Measurements from ENCODE around the gene RNASET2.
"Not testable (repeated sequence)": the region's sequence is repeated elsewhere in the genome, so short reads cannot be mapped to it uniquely, and the experiment has no call there.

RNASET2 gene

DNA sequence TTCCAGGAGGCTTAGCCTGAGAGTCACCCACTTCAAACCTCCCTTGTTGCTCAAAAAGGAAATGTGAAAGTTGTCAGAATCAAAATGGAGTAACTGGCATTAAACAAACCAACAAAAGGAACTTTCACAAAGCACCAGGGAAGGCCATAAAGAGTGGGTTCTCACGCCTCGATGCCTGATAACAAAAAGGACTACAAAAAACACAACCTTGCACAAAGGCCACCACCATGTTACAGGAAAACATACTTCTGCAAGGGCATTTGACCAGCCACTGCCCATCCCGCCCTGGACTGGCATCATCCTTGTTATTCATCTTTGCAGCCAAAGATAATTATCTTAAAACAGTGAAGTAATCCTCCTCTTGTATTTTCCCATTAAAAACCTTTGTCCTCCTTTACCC lies 34.8 kb downstream of the RNASET2 start:
- DNase-seq: no peak
- Histone ChIP-seq H2BK5ac (ENCODE audit: low read length) (no peak overlapping the region), H3K27ac (ENCODE audit: low read depth, low read length) (no peak overlapping the region), H3K27me3 (ENCODE audit: insufficient read depth, low read length, poor library complexity) (no peaks in the 10 kb centered on the region), H2AK5ac (ENCODE audit: low read length) (no peak overlapping the region), H2BK15ac (replicated peaks; ENCODE audit: low read depth) (no peak overlapping the region), H2BK120ac (ENCODE audit: low read depth, low read length) (no peak overlapping the region), H4K5ac (ENCODE audit: low read length) (no peak overlapping the region), H3K79me1 (ENCODE audit: low read length) (no peaks in the 10 kb centered on the region), H4K8ac (ENCODE audit: low read depth, low read length) (no peak overlapping the region), H3K23ac (ENCODE audit: low read length) (no peak overlapping the region), H3K18ac (ENCODE audit: low read length) (no peak overlapping the region), H3K56ac (ENCODE audit: low read length) (no peak overlapping the region), H3K9ac (ENCODE audit: low read length) (no peak overlapping the region), H3K4me1 (ENCODE audit: control insufficient read depth, low read depth, low read length) (no peaks in the 10 kb centered on the region), H3K4me2 (ENCODE audit: low read length) (no peak overlapping the region), H3K4me3 (ENCODE audit: low read length) (no peak overlapping the region), H3K4ac (ENCODE audit: low read depth, low read length) (no peak overlapping the region), H3K36me3 (ENCODE audit: control insufficient read depth, insufficient read depth, low read length) (no peaks in the 10 kb centered on the region), H3K79me2 (ENCODE audit: control insufficient read depth, insufficient read depth, low read length) (no peaks in the 10 kb centered on the region)
- no CpG with 5 or more reads among the region's 3 CpGs for WGBS (ENCODE audit: extremely low coverage, insufficient coverage, low lambda C conversion rate)

DNA sequence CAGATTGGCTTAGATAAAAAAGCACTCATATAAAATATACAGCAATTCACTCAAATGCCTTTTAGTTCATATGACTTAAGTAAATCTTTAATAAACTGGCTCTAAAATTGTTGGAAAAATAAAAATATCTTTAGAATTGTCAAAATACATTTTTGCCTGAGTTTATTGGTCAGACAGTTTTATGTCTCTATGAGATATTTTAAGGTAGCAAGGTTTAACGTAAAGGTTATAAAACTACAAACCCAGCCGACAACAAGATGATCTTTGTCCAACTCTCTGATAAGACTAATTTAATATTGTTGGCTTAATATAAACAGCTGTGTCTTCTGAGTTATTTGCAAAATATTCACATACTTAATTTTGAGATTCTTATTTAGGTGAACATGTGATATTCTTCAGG lies 39.5 kb downstream of the RNASET2 start:
- WGBS (ENCODE audit: extremely low coverage, insufficient coverage, low lambda C conversion rate): no CpG with 5 or more reads among the region's 2 CpGs
- no peak overlapping the region for H2BK5ac ChIP-seq (ENCODE audit: low read length)
- no peaks in the 10 kb centered on the region for H3K79me1 ChIP-seq (ENCODE audit: low read length)
- no peak overlapping the region for H3K18ac ChIP-seq (ENCODE audit: low read length)
- no peak overlapping the region for H3K23ac ChIP-seq (ENCODE audit: low read length)
- no peak overlapping the region for H3K4me2 ChIP-seq (ENCODE audit: low read length)
- no peak overlapping the region for H2BK15ac ChIP-seq (replicated peaks; ENCODE audit: low read depth)
- no peak overlapping the region for H3K27ac ChIP-seq (ENCODE audit: low read depth, low read length)
- no peak overlapping the region for H3K56ac ChIP-seq (ENCODE audit: low read length)
- H2AK5ac ChIP-seq (ENCODE audit: low read length): no peak overlapping the region
- no peak overlapping the region for H4K8ac ChIP-seq (ENCODE audit: low read depth, low read length)
- no peak overlapping the region for H2BK120ac ChIP-seq (ENCODE audit: low read depth, low read length)
- DNase-seq: no peak
- H4K5ac ChIP-seq (ENCODE audit: low read length): no peak overlapping the region
- H3K79me2 ChIP-seq (ENCODE audit: control insufficient read depth, insufficient read depth, low read length): no peaks in the 10 kb centered on the region
- no peaks in the 10 kb centered on the region for H3K4me1 ChIP-seq (ENCODE audit: control insufficient read depth, low read depth, low read length)
- H3K4me3 ChIP-seq (ENCODE audit: low read length): no peak overlapping the region
- no peaks in the 10 kb centered on the region for H3K27me3 ChIP-seq (ENCODE audit: insufficient read depth, low read length, poor library complexity)
- no peaks in the 10 kb centered on the region for H3K36me3 ChIP-seq (ENCODE audit: control insufficient read depth, insufficient read depth, low read length)
- no peak overlapping the region for H3K9ac ChIP-seq (ENCODE audit: low read length)
- H3K4ac ChIP-seq (ENCODE audit: low read depth, low read length): no peak overlapping the region

DNA sequence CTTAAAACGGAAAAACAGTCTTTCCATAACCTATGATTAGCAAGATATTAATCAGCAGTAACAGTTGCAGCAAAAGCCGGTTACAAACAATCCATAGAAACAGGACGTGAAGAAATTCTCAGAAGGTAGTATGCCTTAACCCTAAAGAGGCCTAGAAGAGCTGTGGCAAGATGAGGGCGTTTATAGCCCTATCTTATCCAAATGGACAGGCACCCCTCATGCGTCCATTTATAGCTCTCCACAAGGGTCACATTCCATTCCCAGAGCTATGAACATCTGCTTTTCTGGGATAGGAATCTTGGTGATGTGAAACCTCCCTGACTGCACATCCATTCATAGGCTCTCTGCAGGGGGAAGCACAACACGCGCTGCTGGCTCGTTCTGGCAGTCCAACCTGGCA lies 40.9 kb downstream of the RNASET2 start:
- not testable (repeated sequence) for H3K36me3 ChIP-seq (ENCODE audit: control insufficient read depth, insufficient read depth, low read length); H3K18ac ChIP-seq (ENCODE audit: low read length); H3K4ac ChIP-seq (ENCODE audit: low read depth, low read length); H3K27ac ChIP-seq (ENCODE audit: low read depth, low read length); H3K23ac ChIP-seq (ENCODE audit: low read length); H3K4me1 ChIP-seq (ENCODE audit: control insufficient read depth, low read depth, low read length); H4K5ac ChIP-seq (ENCODE audit: low read length); DNase-seq; H3K9ac ChIP-seq (ENCODE audit: low read length); H3K56ac ChIP-seq (ENCODE audit: low read length); H3K4me3 ChIP-seq (ENCODE audit: low read length); H2BK5ac ChIP-seq (ENCODE audit: low read length); H3K4me2 ChIP-seq (ENCODE audit: low read length); H2AK5ac ChIP-seq (ENCODE audit: low read length); H3K27me3 ChIP-seq (ENCODE audit: insufficient read depth, low read length, poor library complexity); H3K79me2 ChIP-seq (ENCODE audit: control insufficient read depth, insufficient read depth, low read length); H4K8ac ChIP-seq (ENCODE audit: low read depth, low read length); H2BK15ac ChIP-seq (replicated peaks; ENCODE audit: low read depth); H3K79me1 ChIP-seq (ENCODE audit: low read length); H2BK120ac ChIP-seq (ENCODE audit: low read depth, low read length)
- WGBS (ENCODE audit: extremely low coverage, insufficient coverage, low lambda C conversion rate): no CpG with 5 or more reads among the region's 8 CpGs

DNA sequence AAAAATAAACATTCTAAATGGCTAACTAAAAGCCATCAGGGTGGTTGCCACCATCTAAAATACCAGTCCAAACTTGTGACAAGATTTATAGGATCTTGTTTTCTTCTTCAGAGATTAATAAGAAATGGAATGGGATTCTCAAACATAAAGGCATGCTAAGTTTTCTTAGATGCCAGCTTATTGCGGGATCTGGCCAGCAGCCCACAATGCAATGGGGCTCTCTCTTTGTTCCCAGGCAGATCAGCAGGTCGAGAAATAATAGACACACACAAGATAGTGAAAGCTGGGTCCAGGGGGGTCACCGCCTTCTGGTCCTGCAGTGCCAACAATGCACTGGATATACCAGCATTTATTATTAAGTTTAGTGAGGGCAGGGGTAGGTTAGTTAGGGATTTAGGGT lies 41.4 kb downstream of the RNASET2 start:
- H3K27ac ChIP-seq (ENCODE audit: low read depth, low read length): not testable (repeated sequence)

DNA sequence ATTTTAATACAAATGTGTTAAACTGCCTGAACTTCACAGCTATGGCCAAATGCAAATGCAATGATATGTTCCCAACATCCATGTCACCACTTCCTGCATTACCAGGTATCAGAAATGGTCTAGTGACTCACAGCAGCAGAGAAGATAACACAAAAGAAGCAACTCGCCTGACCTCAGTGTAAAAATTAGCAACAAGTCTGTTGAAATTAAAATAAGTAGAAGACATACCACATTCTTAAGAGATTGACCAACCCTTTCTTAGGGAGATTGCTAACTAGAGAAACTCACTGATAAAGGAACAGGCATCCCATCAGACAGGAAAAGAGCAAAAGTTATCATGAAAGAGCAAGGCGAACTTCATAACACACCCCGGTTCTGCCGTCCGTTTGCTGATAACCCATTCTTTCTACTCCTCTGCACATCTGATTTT lies 45.1 kb downstream of the RNASET2 start:
- Histone ChIP-seq H3K4me3 (ENCODE audit: low read length) (no peak overlapping the region), H2AK5ac (ENCODE audit: low read length) (no peak overlapping the region), H2BK5ac (ENCODE audit: low read length) (no peak overlapping the region), H3K27me3 (ENCODE audit: insufficient read depth, low read length, poor library complexity) (no peaks in the 10 kb centered on the region), H3K4me2 (ENCODE audit: low read length) (no peak overlapping the region), H3K18ac (ENCODE audit: low read length) (no peak overlapping the region), H3K79me2 (ENCODE audit: control insufficient read depth, insufficient read depth, low read length) (no peaks in the 10 kb centered on the region), H3K36me3 (ENCODE audit: control insufficient read depth, insufficient read depth, low read length) (no peaks in the 10 kb centered on the region), H3K23ac (ENCODE audit: low read length) (no peak overlapping the region), H3K4me1 (ENCODE audit: control insufficient read depth, low read depth, low read length) (no peaks in the 10 kb centered on the region), H4K8ac (ENCODE audit: low read depth, low read length) (no peak overlapping the region), H3K4ac (ENCODE audit: low read depth, low read length) (no peak overlapping the region), H3K27ac (ENCODE audit: low read depth, low read length) (no peak overlapping the region), H3K9ac (ENCODE audit: low read length) (no peak overlapping the region), H2BK15ac (replicated peaks; ENCODE audit: low read depth) (no peak overlapping the region), H3K56ac (ENCODE audit: low read length) (no peak overlapping the region), H4K5ac (ENCODE audit: low read length) (no peak overlapping the region), H2BK120ac (ENCODE audit: low read depth, low read length) (no peak overlapping the region), H3K79me1 (ENCODE audit: low read length) (no peaks in the 10 kb centered on the region)
- no peak for DNase-seq
- no CpG with 5 or more reads among the region's 5 CpGs for WGBS (ENCODE audit: extremely low coverage, insufficient coverage, low lambda C conversion rate)

More for the DNA sequence above, 41.4 kb downstream of the RNASET2 start:
- H4K8ac ChIP-seq (ENCODE audit: low read depth, low read length); H3K23ac ChIP-seq (ENCODE audit: low read length); H3K4me1 ChIP-seq (ENCODE audit: control insufficient read depth, low read depth, low read length); H3K79me2 ChIP-seq (ENCODE audit: control insufficient read depth, insufficient read depth, low read length); H2BK15ac ChIP-seq (replicated peaks; ENCODE audit: low read depth); H2BK5ac ChIP-seq (ENCODE audit: low read length); H3K27me3 ChIP-seq (ENCODE audit: insufficient read depth, low read length, poor library complexity); H3K18ac ChIP-seq (ENCODE audit: low read length); H4K5ac ChIP-seq (ENCODE audit: low read length); H3K4me2 ChIP-seq (ENCODE audit: low read length); H2BK120ac ChIP-seq (ENCODE audit: low read depth, low read length); H3K9ac ChIP-seq (ENCODE audit: low read length); H2AK5ac ChIP-seq (ENCODE audit: low read length); H3K4me3 ChIP-seq (ENCODE audit: low read length); H3K79me1 ChIP-seq (ENCODE audit: low read length); H3K4ac ChIP-seq (ENCODE audit: low read depth, low read length); H3K36me3 ChIP-seq (ENCODE audit: control insufficient read depth, insufficient read depth, low read length); H3K56ac ChIP-seq (ENCODE audit: low read length); DNase-seq: not testable (repeated sequence)
- no CpG with 5 or more reads among the region's 3 CpGs for WGBS (ENCODE audit: extremely low coverage, insufficient coverage, low lambda C conversion rate)

DNA sequence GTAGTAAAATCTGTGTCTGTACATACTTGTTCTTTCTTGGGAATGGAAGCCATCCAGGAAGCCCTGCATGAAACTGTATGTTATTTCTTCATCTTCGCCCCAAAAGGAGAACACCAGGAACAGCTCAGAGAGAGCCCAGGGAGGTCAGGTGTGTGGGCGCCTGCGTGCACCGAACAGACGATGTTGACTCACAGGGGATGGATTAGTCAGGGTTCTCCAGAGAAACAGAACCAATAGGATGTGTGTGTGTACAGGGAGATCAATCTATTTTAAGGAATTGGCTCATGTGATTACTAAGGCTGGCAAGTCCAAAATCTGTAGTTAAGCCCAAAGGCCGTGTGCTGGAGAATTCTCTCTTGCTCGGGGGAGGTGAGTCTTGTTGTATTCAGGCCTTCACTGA lies 45.7 kb downstream of the RNASET2 start:
- no peak overlapping the region for H2AK5ac ChIP-seq (ENCODE audit: low read length)
- H3K4me3 ChIP-seq (ENCODE audit: low read length): no peak overlapping the region
- H3K27me3 ChIP-seq (ENCODE audit: insufficient read depth, low read length, poor library complexity): no peaks in the 10 kb centered on the region
- no peak for DNase-seq
- H4K8ac ChIP-seq (ENCODE audit: low read depth, low read length): no peak overlapping the region
- no peak overlapping the region for H2BK5ac ChIP-seq (ENCODE audit: low read length)
- no peak overlapping the region for H3K23ac ChIP-seq (ENCODE audit: low read length)
- H2BK120ac ChIP-seq (ENCODE audit: low read depth, low read length): no peak overlapping the region
- H3K36me3 ChIP-seq (ENCODE audit: control insufficient read depth, insufficient read depth, low read length): no peaks in the 10 kb centered on the region
- no peak overlapping the region for H3K27ac ChIP-seq (ENCODE audit: low read depth, low read length)
- no peak overlapping the region for H3K4ac ChIP-seq (ENCODE audit: low read depth, low read length)
- H3K4me2 ChIP-seq (ENCODE audit: low read length): no peak overlapping the region
- no peaks in the 10 kb centered on the region for H3K79me2 ChIP-seq (ENCODE audit: control insufficient read depth, insufficient read depth, low read length)
- no peaks in the 10 kb centered on the region for H3K79me1 ChIP-seq (ENCODE audit: low read length)
- no peak overlapping the region for H3K9ac ChIP-seq (ENCODE audit: low read length)
- no CpG with 5 or more reads among the region's 7 CpGs for WGBS (ENCODE audit: extremely low coverage, insufficient coverage, low lambda C conversion rate)
- no peaks in the 10 kb centered on the region for H3K4me1 ChIP-seq (ENCODE audit: control insufficient read depth, low read depth, low read length)
- no peak overlapping the region for H2BK15ac ChIP-seq (replicated peaks; ENCODE audit: low read depth)
- H4K5ac ChIP-seq (ENCODE audit: low read length): no peak overlapping the region
- H3K56ac ChIP-seq (ENCODE audit: low read length): no peak overlapping the region
- H3K18ac ChIP-seq (ENCODE audit: low read length): no peak overlapping the region

Data from mesendoderm (in vitro differentiated cells).